ENCODE measurements around the gene SPDYE6. TPM values are rescaled to one million over a fixed set of nuclear protein-coding genes. Genes with fewer than 3 reads are reported as not detected.

The SPDYE6 gene
- total and polyA plus RNA-seq, 2 experiments from 2014 or later, result not detected

DNA sequence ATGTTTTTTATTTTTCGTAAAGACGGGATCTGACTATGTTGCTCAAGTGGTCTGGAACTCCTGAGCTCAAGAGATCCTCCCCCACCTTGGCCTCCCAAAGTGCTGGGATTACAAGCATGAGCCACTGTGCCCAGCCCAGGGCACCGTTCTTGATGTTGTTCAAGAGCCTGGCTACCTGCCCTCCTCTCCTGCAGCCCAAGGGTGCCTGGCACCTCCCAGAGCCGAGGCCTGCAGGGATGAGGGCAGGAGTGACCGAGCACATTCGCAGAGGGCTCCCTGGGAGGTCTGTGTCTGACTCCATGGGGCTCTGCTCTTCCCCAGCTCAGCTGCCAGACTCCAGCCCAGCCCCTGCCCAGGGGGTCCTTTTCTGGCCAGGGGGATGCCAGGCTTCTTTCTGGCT is 54.2 kb downstream of the SPDYE6 start:
- H3K4me3 ChIP-seq, result no peak overlapping the region
- no peak overlapping the region for H2AFZ ChIP-seq
- Mint-ChIP-seq H3K36me3 (ENCODE audit: low read depth) (no peaks in the 10 kb centered on the region), H3K4me1 (peaks cover 6% of the 10 kb centered on the region), H3K9me3 (no peaks in the 10 kb centered on the region), H3K27ac (no peak overlapping the region), H3K4me3 (no peak overlapping the region), H3K27me3 (ENCODE audit: insufficient read depth, low read depth, poor library complexity) (peaks cover 14% of the 10 kb centered on the region)
- TF ChIP-seq, protein P1, sequence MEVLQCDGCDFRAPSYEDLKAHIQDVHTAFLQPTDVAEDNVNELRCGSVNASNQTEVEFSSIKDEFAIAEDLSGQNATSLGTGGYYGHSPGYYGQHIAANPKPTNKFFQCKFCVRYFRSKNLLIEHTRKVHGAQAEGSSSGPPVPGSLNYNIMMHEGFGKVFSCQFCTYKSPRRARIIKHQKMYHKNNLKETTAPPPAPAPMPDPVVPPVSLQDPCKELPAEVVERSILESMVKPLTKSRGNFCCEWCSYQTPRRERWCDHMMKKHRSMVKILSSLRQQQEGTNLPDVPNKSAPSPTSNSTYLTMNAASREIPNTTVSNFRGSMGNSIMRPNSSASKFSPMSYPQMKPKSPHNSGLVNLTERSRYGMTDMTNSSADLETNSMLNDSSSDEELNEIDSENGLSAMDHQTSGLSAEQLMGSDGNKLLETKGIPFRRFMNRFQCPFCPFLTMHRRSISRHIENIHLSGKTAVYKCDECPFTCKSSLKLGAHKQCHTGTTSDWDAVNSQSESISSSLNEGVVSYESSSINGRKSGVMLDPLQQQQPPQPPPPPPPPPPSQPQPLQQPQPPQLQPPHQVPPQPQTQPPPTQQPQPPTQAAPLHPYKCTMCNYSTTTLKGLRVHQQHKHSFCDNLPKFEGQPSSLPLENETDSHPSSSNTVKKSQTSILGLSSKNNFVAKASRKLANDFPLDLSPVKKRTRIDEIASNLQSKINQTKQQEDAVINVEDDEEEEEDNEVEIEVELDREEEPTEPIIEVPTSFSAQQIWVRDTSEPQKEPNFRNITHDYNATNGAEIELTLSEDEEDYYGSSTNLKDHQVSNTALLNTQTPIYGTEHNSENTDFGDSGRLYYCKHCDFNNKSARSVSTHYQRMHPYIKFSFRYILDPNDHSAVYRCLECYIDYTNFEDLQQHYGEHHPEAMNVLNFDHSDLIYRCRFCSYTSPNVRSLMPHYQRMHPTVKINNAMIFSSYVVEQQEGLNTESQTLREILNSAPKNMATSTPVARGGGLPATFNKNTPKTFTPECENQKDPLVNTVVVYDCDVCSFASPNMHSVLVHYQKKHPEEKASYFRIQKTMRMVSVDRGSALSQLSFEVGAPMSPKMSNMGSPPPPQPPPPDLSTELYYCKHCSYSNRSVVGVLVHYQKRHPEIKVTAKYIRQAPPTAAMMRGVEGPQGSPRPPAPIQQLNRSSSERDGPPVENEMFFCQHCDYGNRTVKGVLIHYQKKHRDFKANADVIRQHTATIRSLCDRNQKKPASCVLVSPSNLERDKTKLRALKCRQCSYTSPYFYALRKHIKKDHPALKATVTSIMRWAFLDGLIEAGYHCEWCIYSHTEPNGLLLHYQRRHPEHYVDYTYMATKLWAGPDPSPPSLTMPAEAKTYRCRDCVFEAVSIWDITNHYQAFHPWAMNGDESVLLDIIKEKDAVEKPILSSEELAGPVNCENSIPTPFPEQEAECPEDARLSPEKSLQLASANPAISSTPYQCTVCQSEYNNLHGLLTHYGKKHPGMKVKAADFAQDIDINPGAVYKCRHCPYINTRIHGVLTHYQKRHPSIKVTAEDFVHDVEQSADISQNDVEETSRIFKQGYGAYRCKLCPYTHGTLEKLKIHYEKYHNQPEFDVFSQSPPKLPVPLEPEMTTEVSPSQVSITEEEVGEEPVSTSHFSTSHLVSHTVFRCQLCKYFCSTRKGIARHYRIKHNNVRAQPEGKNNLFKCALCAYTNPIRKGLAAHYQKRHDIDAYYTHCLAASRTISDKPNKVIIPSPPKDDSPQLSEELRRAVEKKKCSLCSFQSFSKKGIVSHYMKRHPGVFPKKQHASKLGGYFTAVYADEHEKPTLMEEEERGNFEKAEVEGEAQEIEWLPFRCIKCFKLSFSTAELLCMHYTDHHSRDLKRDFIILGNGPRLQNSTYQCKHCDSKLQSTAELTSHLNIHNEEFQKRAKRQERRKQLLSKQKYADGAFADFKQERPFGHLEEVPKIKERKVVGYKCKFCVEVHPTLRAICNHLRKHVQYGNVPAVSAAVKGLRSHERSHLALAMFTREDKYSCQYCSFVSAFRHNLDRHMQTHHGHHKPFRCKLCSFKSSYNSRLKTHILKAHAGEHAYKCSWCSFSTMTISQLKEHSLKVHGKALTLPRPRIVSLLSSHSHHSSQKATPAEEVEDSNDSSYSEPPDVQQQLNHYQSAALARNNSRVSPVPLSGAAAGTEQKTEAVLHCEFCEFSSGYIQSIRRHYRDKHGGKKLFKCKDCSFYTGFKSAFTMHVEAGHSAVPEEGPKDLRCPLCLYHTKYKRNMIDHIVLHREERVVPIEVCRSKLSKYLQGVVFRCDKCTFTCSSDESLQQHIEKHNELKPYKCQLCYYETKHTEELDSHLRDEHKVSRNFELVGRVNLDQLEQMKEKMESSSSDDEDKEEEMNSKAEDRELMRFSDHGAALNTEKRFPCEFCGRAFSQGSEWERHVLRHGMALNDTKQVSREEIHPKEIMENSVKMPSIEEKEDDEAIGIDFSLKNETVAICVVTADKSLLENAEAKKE (CRISPR knock-in tag; IDR thresholded peaks at IDR 0.05), result no peak
- no peak for TF ChIP-seq EZH2phosphoT487 (IDR thresholded peaks at IDR 0.05; ENCODE audit: unreplicated experiment)
- TF ChIP-seq JUNB (IDR thresholded peaks at IDR 0.05; ENCODE audit: unreplicated experiment), result no peak
- TF ChIP-seq STAT1 (IDR thresholded peaks at IDR 0.05; ENCODE audit: unreplicated experiment), result no peak
- TF ChIP-seq POLR2AphosphoS5 (IDR thresholded peaks at IDR 0.05; ENCODE audit: low read depth), result no peak
- TF ChIP-seq ZNF331 (CRISPR knock-in tag; IDR thresholded peaks at IDR 0.05; ENCODE audit: low read depth), result no peak
- no peak for TF ChIP-seq EZH2 (IDR thresholded peaks at IDR 0.05; ENCODE audit: low read depth, unreplicated experiment)
- TF ChIP-seq ZNF114 (CRISPR knock-in tag; IDR thresholded peaks at IDR 0.05), result no peak
- no peak for TF ChIP-seq CREB1 (CRISPR knock-in tag; IDR thresholded peaks at IDR 0.05; ENCODE audit: low read depth)
- TF ChIP-seq, protein P2, sequence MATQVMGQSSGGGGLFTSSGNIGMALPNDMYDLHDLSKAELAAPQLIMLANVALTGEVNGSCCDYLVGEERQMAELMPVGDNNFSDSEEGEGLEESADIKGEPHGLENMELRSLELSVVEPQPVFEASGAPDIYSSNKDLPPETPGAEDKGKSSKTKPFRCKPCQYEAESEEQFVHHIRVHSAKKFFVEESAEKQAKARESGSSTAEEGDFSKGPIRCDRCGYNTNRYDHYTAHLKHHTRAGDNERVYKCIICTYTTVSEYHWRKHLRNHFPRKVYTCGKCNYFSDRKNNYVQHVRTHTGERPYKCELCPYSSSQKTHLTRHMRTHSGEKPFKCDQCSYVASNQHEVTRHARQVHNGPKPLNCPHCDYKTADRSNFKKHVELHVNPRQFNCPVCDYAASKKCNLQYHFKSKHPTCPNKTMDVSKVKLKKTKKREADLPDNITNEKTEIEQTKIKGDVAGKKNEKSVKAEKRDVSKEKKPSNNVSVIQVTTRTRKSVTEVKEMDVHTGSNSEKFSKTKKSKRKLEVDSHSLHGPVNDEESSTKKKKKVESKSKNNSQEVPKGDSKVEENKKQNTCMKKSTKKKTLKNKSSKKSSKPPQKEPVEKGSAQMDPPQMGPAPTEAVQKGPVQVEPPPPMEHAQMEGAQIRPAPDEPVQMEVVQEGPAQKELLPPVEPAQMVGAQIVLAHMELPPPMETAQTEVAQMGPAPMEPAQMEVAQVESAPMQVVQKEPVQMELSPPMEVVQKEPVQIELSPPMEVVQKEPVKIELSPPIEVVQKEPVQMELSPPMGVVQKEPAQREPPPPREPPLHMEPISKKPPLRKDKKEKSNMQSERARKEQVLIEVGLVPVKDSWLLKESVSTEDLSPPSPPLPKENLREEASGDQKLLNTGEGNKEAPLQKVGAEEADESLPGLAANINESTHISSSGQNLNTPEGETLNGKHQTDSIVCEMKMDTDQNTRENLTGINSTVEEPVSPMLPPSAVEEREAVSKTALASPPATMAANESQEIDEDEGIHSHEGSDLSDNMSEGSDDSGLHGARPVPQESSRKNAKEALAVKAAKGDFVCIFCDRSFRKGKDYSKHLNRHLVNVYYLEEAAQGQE (IDR thresholded peaks at IDR 0.05; ENCODE audit: unreplicated experiment), result no peak
- TF ChIP-seq, protein P3, sequence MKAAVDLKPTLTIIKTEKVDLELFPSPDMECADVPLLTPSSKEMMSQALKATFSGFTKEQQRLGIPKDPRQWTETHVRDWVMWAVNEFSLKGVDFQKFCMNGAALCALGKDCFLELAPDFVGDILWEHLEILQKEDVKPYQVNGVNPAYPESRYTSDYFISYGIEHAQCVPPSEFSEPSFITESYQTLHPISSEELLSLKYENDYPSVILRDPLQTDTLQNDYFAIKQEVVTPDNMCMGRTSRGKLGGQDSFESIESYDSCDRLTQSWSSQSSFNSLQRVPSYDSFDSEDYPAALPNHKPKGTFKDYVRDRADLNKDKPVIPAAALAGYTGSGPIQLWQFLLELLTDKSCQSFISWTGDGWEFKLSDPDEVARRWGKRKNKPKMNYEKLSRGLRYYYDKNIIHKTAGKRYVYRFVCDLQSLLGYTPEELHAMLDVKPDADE (IDR thresholded peaks at IDR 0.05), result no peak
- no peak for TF ChIP-seq NANOG (IDR thresholded peaks at IDR 0.05; ENCODE audit: borderline replicate concordance)
- TF ChIP-seq, protein P4, sequence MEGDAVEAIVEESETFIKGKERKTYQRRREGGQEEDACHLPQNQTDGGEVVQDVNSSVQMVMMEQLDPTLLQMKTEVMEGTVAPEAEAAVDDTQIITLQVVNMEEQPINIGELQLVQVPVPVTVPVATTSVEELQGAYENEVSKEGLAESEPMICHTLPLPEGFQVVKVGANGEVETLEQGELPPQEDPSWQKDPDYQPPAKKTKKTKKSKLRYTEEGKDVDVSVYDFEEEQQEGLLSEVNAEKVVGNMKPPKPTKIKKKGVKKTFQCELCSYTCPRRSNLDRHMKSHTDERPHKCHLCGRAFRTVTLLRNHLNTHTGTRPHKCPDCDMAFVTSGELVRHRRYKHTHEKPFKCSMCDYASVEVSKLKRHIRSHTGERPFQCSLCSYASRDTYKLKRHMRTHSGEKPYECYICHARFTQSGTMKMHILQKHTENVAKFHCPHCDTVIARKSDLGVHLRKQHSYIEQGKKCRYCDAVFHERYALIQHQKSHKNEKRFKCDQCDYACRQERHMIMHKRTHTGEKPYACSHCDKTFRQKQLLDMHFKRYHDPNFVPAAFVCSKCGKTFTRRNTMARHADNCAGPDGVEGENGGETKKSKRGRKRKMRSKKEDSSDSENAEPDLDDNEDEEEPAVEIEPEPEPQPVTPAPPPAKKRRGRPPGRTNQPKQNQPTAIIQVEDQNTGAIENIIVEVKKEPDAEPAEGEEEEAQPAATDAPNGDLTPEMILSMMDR (conservative IDR thresholded peaks at IDR 0.05; ENCODE audit: low read depth in 2 of 2), result no peak
- H3K27ac ChIP-seq (ENCODE audit: low read depth), result no peak overlapping the region
- DNase-seq (ENCODE audit: low spot score) (no peak), ATAC-seq (no peak)
- no peaks in the 10 kb centered on the region for H3K36me3 ChIP-seq (ENCODE audit: insufficient read depth)
- H3K9me2 ChIP-seq (ENCODE audit: insufficient read depth), result no peaks in the 10 kb centered on the region
- peaks cover 21% of the 10 kb centered on the region for H4K20me1 ChIP-seq (replicated peaks; ENCODE audit: insufficient read depth)
- H3F3A ChIP-seq (replicated peaks; ENCODE audit: low read depth), result 0 out of 2 replicates have a peak, but pooled peaks cover 5% of the 10 kb centered on the region
- H3K4me1 ChIP-seq (ENCODE audit: insufficient read depth), result peaks cover 5% of the 10 kb centered on the region; the same call in 1 of the 2 replicates
- H3K79me2 ChIP-seq (replicated peaks; ENCODE audit: insufficient read depth), result no peaks in the 10 kb centered on the region
- no peak overlapping the region for H3K4me2 ChIP-seq
- peaks cover 5% of the 10 kb centered on the region; the same call in 1 of the 2 replicates for H3K27me3 ChIP-seq (ENCODE audit: insufficient read depth)

All from GM23338 (cell line).